H9 (cell line): Measurements from ENCODE around the gene CXXC5. TPM values are rescaled to one million over a fixed set of nuclear protein-coding genes. Genes with fewer than 3 reads are reported as not detected.

Experiments used
- DNase-seq: peaks from one replicate; pipeline ENCODE4 v3.0.0-alpha.2; 2017
- H2AFZ ChIP-seq: one replicate; pipeline ENCODE4 v1.6.1; 2013; ENCODE audit warnings: mild to moderate bottlenecking, low read length, control low read depth, moderate library complexity
- H2AK5ac ChIP-seq: 2 replicates; pipeline ENCODE4 v1.6.1; 2013; ENCODE audit warnings: low read length, control low read depth, mixed read lengths; ENCODE audit not compliant: insufficient read length
- H2BK120ac ChIP-seq: one replicate; pipeline ENCODE4 v1.6.1; 2013; ENCODE audit warnings: low read depth, mild to moderate bottlenecking, low read length, control low read depth, inconsistent platforms; ENCODE audit not compliant: poor library complexity, severe bottlenecking
- H2BK12ac ChIP-seq: 2 replicates; pipeline ENCODE4 v1.6.1; 2013; ENCODE audit warnings: low read length, control low read depth, mixed read lengths, low read depth; ENCODE audit not compliant: insufficient read length
- H2BK15ac ChIP-seq: 2 replicates; pipeline ENCODE4 v1.6.1; 2013; ENCODE audit warnings: low read depth, low read length, control low read depth
- H2BK20ac ChIP-seq: one replicate; pipeline ENCODE4 v1.6.1; 2013; ENCODE audit warnings: low read depth, mild to moderate bottlenecking, low read length, control low read depth, inconsistent platforms; ENCODE audit not compliant: poor library complexity, severe bottlenecking
- H2BK5ac ChIP-seq: 2 replicates; pipeline ENCODE4 v1.6.1; 2013; ENCODE audit warnings: low read length, control low read depth, mixed read lengths; ENCODE audit not compliant: insufficient read length
- H3K14ac ChIP-seq: 2 replicates; pipeline ENCODE4 v1.6.1; 2013; ENCODE audit warnings: low read length, control low read depth; ENCODE audit not compliant: insufficient read depth
- H3K18ac ChIP-seq: 2 replicates; pipeline ENCODE4 v1.6.1; 2013; ENCODE audit warnings: low read depth, mild to moderate bottlenecking, mixed read lengths, low read length, control low read depth; ENCODE audit not compliant: insufficient read length
- H3K23ac ChIP-seq: 2 replicates; pipeline ENCODE4 v1.6.1; 2013; ENCODE audit warnings: low read length, control low read depth, mixed read lengths, low read depth; ENCODE audit not compliant: insufficient read length
- H3K23me2 ChIP-seq: 2 replicates; pipeline ENCODE4 v1.6.1; 2013; ENCODE audit warnings: low read depth, mild to moderate bottlenecking, mixed read lengths, low read length, control low read depth; ENCODE audit not compliant: insufficient read length, poor library complexity, severe bottlenecking
- H3K27ac ChIP-seq: 2 replicates; pipeline ENCODE4 v1.5.1; 2013; ENCODE audit warnings: low read length, control low read depth, mixed read lengths, low read depth; ENCODE audit not compliant: insufficient read length
- H3K27me3 ChIP-seq: 2 replicates; pipeline ENCODE4 v1.6.1; 2013; ENCODE audit warnings: low read length, control low read depth, inconsistent platforms; ENCODE audit not compliant: insufficient read depth
- H3K4ac ChIP-seq: 2 replicates; pipeline ENCODE4 v1.6.1; 2013; ENCODE audit warnings: low read depth, mild to moderate bottlenecking, control low read depth, inconsistent platforms, low read length, moderate library complexity
- H3K4me1 ChIP-seq: 2 replicates; pipeline ENCODE4 v1.6.1; 2013; ENCODE audit warnings: low read length, control low read depth, inconsistent platforms; ENCODE audit not compliant: insufficient read depth
- H3K4me2 ChIP-seq: 2 replicates; pipeline ENCODE4 v1.6.1; 2013; ENCODE audit warnings: low read length, control low read depth, mixed read lengths; ENCODE audit not compliant: insufficient read length, insufficient read depth
- H3K56ac ChIP-seq: 2 replicates; pipeline ENCODE4 v1.6.1; 2013; ENCODE audit warnings: low read depth, mild to moderate bottlenecking, mixed read lengths, low read length, control low read depth; ENCODE audit not compliant: insufficient read length
- H3K79me1 ChIP-seq: 2 replicates; pipeline ENCODE4 v1.6.1; 2013; ENCODE audit warnings: low read depth, mild to moderate bottlenecking, moderate library complexity, low read length, control low read depth, inconsistent platforms; ENCODE audit not compliant: insufficient read depth, poor library complexity, severe bottlenecking
- H3K79me2 ChIP-seq: 2 replicates; pipeline ENCODE4 v1.6.1; 2013; ENCODE audit warnings: low read length, control low read depth, inconsistent platforms; ENCODE audit not compliant: insufficient read depth
- H3K9ac ChIP-seq: 2 replicates; pipeline ENCODE4 v1.6.1; 2013; ENCODE audit warnings: low read length, control low read depth, mixed read lengths; ENCODE audit not compliant: insufficient read length; ENCODE audit errors: extremely low read depth
- H3K9me3 ChIP-seq: one replicate; pipeline ENCODE4 v1.6.1; 2013; ENCODE audit warnings: low read depth, low read length, inconsistent platforms; ENCODE audit not compliant: control insufficient read depth
- H3T11ph ChIP-seq: one replicate; pipeline ENCODE4 v1.6.1; 2013; ENCODE audit warnings: mild to moderate bottlenecking, low read length, control low read depth, inconsistent platforms
- H4K20me1 ChIP-seq: one replicate; pipeline ENCODE4 v1.6.1; 2013; ENCODE audit not compliant: control insufficient read depth, insufficient read length, insufficient read depth
- H4K5ac ChIP-seq: 2 replicates; pipeline ENCODE4 v1.6.1; 2013; ENCODE audit warnings: low read depth, mild to moderate bottlenecking, mixed read lengths, low read length, control low read depth; ENCODE audit not compliant: insufficient read length
- H4K8ac ChIP-seq: replicated peaks from 2 replicates; pipeline ENCODE4 v1.6.1; 2013; ENCODE audit warnings: low read length, control low read depth, mixed read lengths, low read depth; ENCODE audit not compliant: insufficient read length
- H4K91ac ChIP-seq: 2 replicates; pipeline ENCODE4 v1.6.1; 2013; ENCODE audit warnings: low read depth, mild to moderate bottlenecking, moderate library complexity, mixed read lengths, low read length, control low read depth; ENCODE audit not compliant: insufficient read length
- H3K27ac Mint-ChIP-seq, 3 experiments: 2 replicates in 2 of 3; 3 replicates in 1 of 3; pipeline ENCODE4 v1.8.0; 2020 to 2021; ENCODE audit warnings: mixed read lengths in 3 of 3, mild to moderate bottlenecking in 1 of 3, moderate library complexity in 1 of 3
- H3K27me3 Mint-ChIP-seq: 2 replicates; pipeline ENCODE4 v1.8.0; 2021; ENCODE audit warnings: low read depth, mild to moderate bottlenecking, moderate library complexity, mixed read lengths
- H3K36me3 Mint-ChIP-seq, 3 experiments: 2 replicates in 2 of 3; 3 replicates in 1 of 3; pipeline ENCODE4 v1.8.0; 2020 to 2021; ENCODE audit warnings: low read depth in 3 of 3, mixed read lengths in 3 of 3; ENCODE audit not compliant: insufficient read depth in 1 of 3
- H3K4me1 Mint-ChIP-seq, 2 experiments: 2 replicates each; pipeline ENCODE4 v1.8.0; 2020; ENCODE audit warnings: mixed read lengths in 2 of 2
- H3K4me3 Mint-ChIP-seq, 2 experiments: 2 replicates in 1 of 2; 3 replicates in 1 of 2; pipeline ENCODE4 v1.8.0; 2020 to 2021; ENCODE audit warnings: mild to moderate bottlenecking in 2 of 2, mixed read lengths in 2 of 2, moderate library complexity in 1 of 2
- H3K9me3 Mint-ChIP-seq, 2 experiments: 2 replicates in 1 of 2; 3 replicates in 1 of 2; pipeline ENCODE4 v1.8.0; 2020; ENCODE audit warnings: mild to moderate bottlenecking in 2 of 2, mixed read lengths in 2 of 2, moderate library complexity in 1 of 2
- CTCF ChIP-seq: fragments of 200-600 bp; sonication (generic); conservative IDR thresholded peaks from 3 replicates; pipeline ENCODE4 v1.8.0; 2021; ENCODE audit warnings: antibody characterized with exemption, mild to moderate bottlenecking
- WGBS: extraction: QIAGEN DNeasy Blood & Tissue Kit; methylation state at CpG from one replicate; pipeline ENCODE4 v1.1.7; 2013; ENCODE audit warnings: missing lambda C conversion rate, low lambda C conversion rate, mixed read lengths; ENCODE audit not compliant: insufficient read length; ENCODE audit errors: extremely low coverage; 5-methylcytosine and 5-hydroxymethylcytosine counted together
- total RNA-seq: library from RNA; stranded (reverse); gene quantifications from 2 replicates; pipeline ENCODE4 v1.2.1, GENCODE V29; 2021

Gene CXXC5
- total RNA-seq, 1 experiment from 2014 or later: 105 TPM

- no peak overlapping the region for H3K4ac ChIP-seq
- DNase-seq: no peak
- peak overlapping the region; percentile 54 for H3K4me2 ChIP-seq
- peaks cover 0 to 17% (median 0%) of the 10 kb centered on the region in 3 experiments; a peak in 3 of 7 replicates for H3K36me3 Mint-ChIP-seq
- peaks cover 0 to 4% of the 10 kb centered on the region in 2 experiments; a peak in 2 of 5 replicates for H3K9me3 Mint-ChIP-seq
- no peak for TF ChIP-seq CTCF
- peaks cover 9% of the 10 kb centered on the region; the same call in 1 of the 2 replicates for H3K4me1 ChIP-seq
- no peaks in the 10 kb centered on the region for H4K20me1 ChIP-seq
- no peak overlapping the region for H3K18ac ChIP-seq
- no CpG with 5 or more reads among the region's 25 CpGs for WGBS
- H3K27ac Mint-ChIP-seq: no peak overlapping the region; a peak in 1 of 7 replicates
- no peak overlapping the region for H3K14ac ChIP-seq
- no peak overlapping the region for H3K23ac ChIP-seq
- no peak overlapping the region for H3K56ac ChIP-seq
- H3K27me3 Mint-ChIP-seq: peaks cover 42% of the 10 kb centered on the region
- H2BK12ac ChIP-seq: no peak overlapping the region
- no peak overlapping the region for H3K9ac ChIP-seq
- no peak overlapping the region for H4K8ac ChIP-seq
- peaks cover 14% of the 10 kb centered on the region; the same call in 1 of the 2 replicates for H3K27me3 ChIP-seq
- H3K27ac ChIP-seq: no peak overlapping the region
- H2BK5ac ChIP-seq: no peak overlapping the region
- H2AK5ac ChIP-seq: no peak overlapping the region
- H3K79me2 ChIP-seq: peaks cover 2% of the 10 kb centered on the region; the same call in 1 of the 2 replicates
- H3K4me3 Mint-ChIP-seq: peak overlapping the region; percentile 88 to 99
- H2BK20ac ChIP-seq: no peak overlapping the region
- no peak overlapping the region for H4K91ac ChIP-seq
- no peaks in the 10 kb centered on the region for H3K79me1 ChIP-seq
- H4K5ac ChIP-seq: no peak overlapping the region
- no peak overlapping the region for H2BK120ac ChIP-seq
- no peaks in the 10 kb centered on the region for H3K9me3 ChIP-seq
- peaks cover 39 to 48% of the 10 kb centered on the region in 2 experiments for H3K4me1 Mint-ChIP-seq
- H2BK15ac ChIP-seq: no peak overlapping the region
- peaks cover 25% of the 10 kb centered on the region for H3K23me2 ChIP-seq
- no peak overlapping the region for H3T11ph ChIP-seq
- H2AFZ ChIP-seq: no peak overlapping the region
Measured at GRCh38 chr5:139646912-139647505, 1.1 kb upstream of the CXXC5 start.
